Right lobe of liver (tissue), 6 donors: ENCODE results near the gene DES. TPM values are rescaled to one million over a fixed set of nuclear protein-coding genes. Genes with fewer than 3 reads are reported as not detected.

ENCODE experiments used
- ATAC-seq, 4 donors: fragments of 200-7000 bp; cut with Tn5 transposase; one replicate each; pipeline ENCODE4 v1.9.1; 2020; ENCODE audit warnings: mild to moderate bottlenecking in 4 of 4, moderate library complexity in 4 of 4
- DNase-seq, 3 donors: peaks; one replicate each; pipeline ENCODE4 v3.0.0-alpha.2; 2020
- H3K27ac ChIP-seq, 3 donors: fragments of 200-600 bp; one replicate each; pipeline ENCODE4 v1.8.0; 2022
- H3K27me3 ChIP-seq, 2 donors: fragments of 200-600 bp; one replicate each; pipeline ENCODE4 v1.8.0; 2022
- H3K36me3 ChIP-seq, 4 donors: fragments of 200-600 bp; sonication (generic) in 1 of 4; one replicate each; pipeline versions ENCODE4 v1.5.1 to v1.8.0; 2017 to 2022; ENCODE audit warnings: control low read depth in 1 of 4
- H3K4me1 ChIP-seq, 4 donors: fragments of 200-600 bp; sonication (generic) in 1 of 4; one replicate each; pipeline versions ENCODE4 v1.5.1 to v1.8.0; 2017 to 2022; ENCODE audit warnings: control low read depth in 1 of 4
- H3K4me3 ChIP-seq, 3 donors: fragments of 200-600 bp; one replicate each; pipeline ENCODE4 v1.8.0; 2022
- H3K9me3 ChIP-seq, 4 donors: fragments of 200-600 bp; sonication (generic) in 1 of 4; one replicate each; pipeline versions ENCODE4 v1.5.1 to v1.8.0; 2017 to 2022; ENCODE audit warnings: control low read depth in 1 of 4
- POLR2A ChIP-seq: fragments of 450-650 bp; IDR thresholded peaks from one replicate; pipeline ENCODE4 v1.6.1; 2017; ENCODE audit warnings: antibody characterized with exemption, mild to moderate bottlenecking
- WGBS: methylation state at CpG from one replicate; pipeline ENCODE4 v1.1.6; 2018; ENCODE audit warnings: low coverage, low lambda C conversion rate; ENCODE audit not compliant: insufficient coverage; ENCODE audit errors: missing lambda C conversion rate; 5-methylcytosine and 5-hydroxymethylcytosine counted together
- intact Hi-C, 2 donors: fragments of 100-400 bp; cut with DNase I; formaldehyde crosslinking; loops; one replicate each; pipeline versions ENCODE4 v1.11.2 to v1.14.1; 2022
- total RNA-seq, 6 experiments: library from RNA; depleted of rRNA in 2 of 6; stranded (reverse); fragments of >200 nt in 2 of 6; fragmentation: NEBNext Ultra II Directional in 3 of 6; extraction: Animal tissue kit (Norgen Biotek cat#: 25700) in 3 of 6; gene quantifications; one replicate each; pipeline versions ENCODE4 v1.1.0 to v1.2.4, GENCODE V29; 2016 to 2023
- TF ChIP-seq, protein P1 (sequence below), 4 donors: fragments of 200-600 bp in 3 of 4; fragments of 450-650 bp in 1 of 4; IDR thresholded peaks; one replicate each; pipeline versions ENCODE4 v1.5.1 to v1.8.0; 2016 to 2022; ENCODE audit warnings: antibody characterized with exemption in 4 of 4, mild to moderate bottlenecking in 2 of 4
- donor health status: DM: no; HTN: yes; CAD: no.
- donor health status: DM: no; HTN: no; CAD: no.
- donor health status: DM: no; HTN: no; CAD: no.
- donor health status: DM: no; HTN: yes; CAD: no.
- donor health status: DM: no; HTN: yes; CAD: no.

Gene DES
- total RNA-seq, 6 experiments from 2014 or later = 1.2 to 25.6 (median 2.5) TPM

DNA sequence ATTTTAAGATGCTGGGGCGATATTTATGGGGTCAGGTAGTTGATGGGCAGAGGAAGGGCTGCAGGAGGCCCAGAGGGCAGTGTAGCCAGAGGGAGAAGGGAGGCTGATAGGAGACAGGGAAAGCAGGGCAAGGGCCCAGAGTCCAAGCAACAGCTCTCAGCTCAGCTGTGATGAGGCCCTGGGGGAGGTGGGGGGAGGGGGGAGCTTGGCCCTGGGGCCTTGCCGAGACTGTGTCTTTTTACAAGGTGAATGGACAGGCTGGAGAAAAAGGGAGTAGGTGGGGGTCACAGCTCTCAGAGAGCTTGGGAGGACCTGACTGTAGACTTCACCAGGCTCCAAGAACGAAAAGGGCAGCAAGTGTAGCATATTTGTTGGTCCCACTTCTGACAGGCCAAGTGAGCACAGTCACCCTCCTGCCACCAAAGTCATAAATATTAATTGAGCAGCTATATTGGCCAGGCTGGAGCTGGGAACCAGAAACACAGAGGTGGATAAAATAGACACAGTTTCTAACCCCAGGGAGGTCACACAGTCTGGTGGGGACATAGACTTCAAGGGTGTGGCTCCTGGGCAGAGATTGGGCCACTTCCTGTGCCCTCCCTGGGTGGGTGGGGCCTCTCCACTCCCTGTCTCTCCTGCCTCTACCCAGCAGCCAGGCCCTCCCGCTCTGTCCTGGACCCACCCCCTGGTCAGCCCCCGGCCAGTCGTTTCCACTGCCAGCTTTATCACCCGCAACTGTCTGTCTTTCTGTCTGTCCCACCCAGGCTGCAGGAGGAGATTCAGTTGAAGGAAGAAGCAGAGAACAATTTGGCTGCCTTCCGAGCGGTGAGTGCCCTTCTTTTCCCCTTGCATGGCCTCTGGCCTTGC, 1.4 kb downstream of the DES start:
- peaks cover 0 to 12% of the 10 kb centered on the region in 2 donors for H3K27me3 ChIP-seq
- H3K9me3 ChIP-seq = no peaks in the 10 kb centered on the region
- no peaks in the 10 kb centered on the region for H3K4me1 ChIP-seq
- DNase-seq = no peak
- intact Hi-C loops = no loop called here
- H3K27ac ChIP-seq = no peak overlapping the region
- H3K4me3 ChIP-seq = no peak overlapping the region
- ATAC-seq = no peak
- H3K36me3 ChIP-seq = no peaks in the 10 kb centered on the region
- WGBS = 80% methylated on average over 8 of the region's 9 CpGs
- TF ChIP-seq, protein P1, sequence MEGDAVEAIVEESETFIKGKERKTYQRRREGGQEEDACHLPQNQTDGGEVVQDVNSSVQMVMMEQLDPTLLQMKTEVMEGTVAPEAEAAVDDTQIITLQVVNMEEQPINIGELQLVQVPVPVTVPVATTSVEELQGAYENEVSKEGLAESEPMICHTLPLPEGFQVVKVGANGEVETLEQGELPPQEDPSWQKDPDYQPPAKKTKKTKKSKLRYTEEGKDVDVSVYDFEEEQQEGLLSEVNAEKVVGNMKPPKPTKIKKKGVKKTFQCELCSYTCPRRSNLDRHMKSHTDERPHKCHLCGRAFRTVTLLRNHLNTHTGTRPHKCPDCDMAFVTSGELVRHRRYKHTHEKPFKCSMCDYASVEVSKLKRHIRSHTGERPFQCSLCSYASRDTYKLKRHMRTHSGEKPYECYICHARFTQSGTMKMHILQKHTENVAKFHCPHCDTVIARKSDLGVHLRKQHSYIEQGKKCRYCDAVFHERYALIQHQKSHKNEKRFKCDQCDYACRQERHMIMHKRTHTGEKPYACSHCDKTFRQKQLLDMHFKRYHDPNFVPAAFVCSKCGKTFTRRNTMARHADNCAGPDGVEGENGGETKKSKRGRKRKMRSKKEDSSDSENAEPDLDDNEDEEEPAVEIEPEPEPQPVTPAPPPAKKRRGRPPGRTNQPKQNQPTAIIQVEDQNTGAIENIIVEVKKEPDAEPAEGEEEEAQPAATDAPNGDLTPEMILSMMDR (IDR thresholded peaks at IDR 0.05) = no peak
- TF ChIP-seq POLR2A = no peak

DNA sequence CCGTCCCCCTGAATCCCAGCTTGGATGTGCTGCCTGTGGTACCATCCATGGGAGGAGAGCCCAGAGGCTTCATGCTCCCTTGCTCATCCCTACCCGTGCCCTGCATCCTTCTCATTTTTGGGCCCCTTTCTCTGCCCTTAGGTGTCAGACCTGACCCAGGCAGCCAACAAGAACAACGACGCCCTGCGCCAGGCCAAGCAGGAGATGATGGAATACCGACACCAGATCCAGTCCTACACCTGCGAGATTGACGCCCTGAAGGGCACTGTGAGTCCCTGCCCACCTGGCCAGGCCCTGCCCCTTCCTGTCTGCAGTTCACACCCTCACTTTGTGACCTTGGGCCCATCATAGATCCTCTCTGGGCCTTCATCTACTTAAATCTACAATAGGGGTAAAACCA, 2.5 kb downstream of the DES start:
- H3K27ac ChIP-seq = no peak overlapping the region
- intact Hi-C loops = no loop called here
- no peaks in the 10 kb centered on the region for H3K36me3 ChIP-seq
- H3K4me1 ChIP-seq = no peaks in the 10 kb centered on the region
- no peak overlapping the region for H3K4me3 ChIP-seq
- H3K9me3 ChIP-seq = no peaks in the 10 kb centered on the region
- ATAC-seq (no peak), DNase-seq (no peak)
- TF ChIP-seq POLR2A = no peak
- TF ChIP-seq, protein P1 (IDR thresholded peaks at IDR 0.05) = no peak
- whole genome bisulfite sequencing = 76% methylated on average over 3 of the region's 8 CpGs
- H3K27me3 ChIP-seq = peaks cover 0 to 12% of the 10 kb centered on the region in 2 donors

DNA sequence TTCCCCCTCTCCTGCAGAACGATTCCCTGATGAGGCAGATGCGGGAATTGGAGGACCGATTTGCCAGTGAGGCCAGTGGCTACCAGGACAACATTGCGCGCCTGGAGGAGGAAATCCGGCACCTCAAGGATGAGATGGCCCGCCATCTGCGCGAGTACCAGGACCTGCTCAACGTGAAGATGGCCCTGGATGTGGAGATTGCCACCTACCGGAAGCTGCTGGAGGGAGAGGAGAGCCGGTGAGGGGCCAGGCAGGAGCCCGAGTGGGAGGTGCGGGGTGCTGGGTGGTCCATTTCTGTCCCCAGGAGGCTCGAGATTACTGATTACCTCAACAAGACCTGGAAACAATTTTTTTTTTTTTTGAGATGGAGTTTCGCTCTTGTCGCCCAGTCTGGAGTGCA, 3.1 kb downstream of the DES start:
- no peaks in the 10 kb centered on the region for H3K9me3 ChIP-seq
- peaks cover 0 to 12% of the 10 kb centered on the region in 2 donors for H3K27me3 ChIP-seq
- no peaks in the 10 kb centered on the region for H3K36me3 ChIP-seq
- no peaks in the 10 kb centered on the region for H3K4me1 ChIP-seq
- ATAC-seq = no peak
- TF ChIP-seq, protein P1 (IDR thresholded peaks at IDR 0.05) = no peak
- TF ChIP-seq POLR2A = no peak
- no CpG with 5 or more reads among the region's 17 CpGs for WGBS
- intact Hi-C loops = no loop called here
- H3K4me3 ChIP-seq = no peak overlapping the region
- no peak for DNase-seq
- no peak overlapping the region for H3K27ac ChIP-seq

DNA sequence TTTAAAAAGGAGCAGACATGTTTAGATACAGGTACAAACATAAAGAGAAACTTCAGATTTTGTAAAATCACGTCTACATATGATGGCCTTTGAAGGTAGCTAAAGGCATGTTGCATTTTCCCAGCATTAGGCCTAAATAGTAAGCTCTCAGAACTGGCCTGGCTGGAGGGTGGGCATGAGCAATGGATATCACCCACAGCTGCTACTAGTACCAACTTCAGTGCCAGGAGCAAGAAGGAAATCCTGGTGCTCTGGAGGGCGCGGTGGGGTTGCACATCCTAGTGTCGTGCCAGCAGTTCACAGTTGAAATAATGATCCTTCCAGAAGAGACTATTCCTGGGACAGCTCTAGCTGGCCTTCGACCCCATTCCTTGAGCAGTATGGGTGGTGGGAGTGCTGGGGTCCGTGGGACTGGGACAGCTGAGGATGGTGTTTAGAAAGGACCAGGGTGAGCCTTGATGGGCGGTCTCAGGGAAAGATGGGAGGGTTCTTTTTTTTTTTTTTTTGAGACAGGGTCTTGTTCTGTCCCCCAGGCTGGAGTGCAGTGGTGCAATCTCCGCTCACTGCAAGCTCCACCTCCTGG, 4.9 kb downstream of the DES start:
- Histone ChIP-seq H3K27ac (no peak overlapping the region), H3K9me3 (no peaks in the 10 kb centered on the region), H3K4me1 (no peaks in the 10 kb centered on the region), H3K36me3 (no peaks in the 10 kb centered on the region), H3K4me3 (no peak overlapping the region), H3K27me3 (peaks cover 0 to 10% of the 10 kb centered on the region in 2 donors)
- ATAC-seq (no peak), DNase-seq (no peak)
- intact Hi-C loops = no loop called here
- TF ChIP-seq, protein P1 (IDR thresholded peaks at IDR 0.05) = no peak
- TF ChIP-seq POLR2A = no peak
- 75% methylated on average over 7 of the region's 8 CpGs for WGBS
